ENCODE data around the gene PHACTR2. TPM values are rescaled to one million over a fixed set of nuclear protein-coding genes. Genes with fewer than 3 reads are reported as not detected.
"Not testable (repeated sequence)": the region's sequence is repeated elsewhere in the genome, so short reads cannot be mapped to it uniquely, and the experiment has no call there.

Gene PHACTR2
- total RNA-seq, 2 donors from 2014 or later, result 164 to 222 TPM

- H3K9ac ChIP-seq (ENCODE audit: extremely low read depth, low read length, poor library complexity, severe bottlenecking), result no peak overlapping the region
- WGBS, 2 experiments (ENCODE audit: insufficient coverage in 1 of 2, insufficient read length in 1 of 2), result 86 to 100% methylated on average over 1 of the region's 2 CpGs
- Mint-ChIP-seq H3K36me3 (ENCODE audit: low read depth) (no peaks in the 10 kb centered on the region), H3K9me3 (peaks cover 16% of the 10 kb centered on the region), H3K4me1 (no peaks in the 10 kb centered on the region), H3K27me3 (ENCODE audit: insufficient read depth) (no peaks in the 10 kb centered on the region), H3K4me3 (no peak overlapping the region), H3K27ac (no peak overlapping the region)
- H3K36me3 ChIP-seq (ENCODE audit: control insufficient read depth, insufficient read depth, low read length), result no peaks in the 10 kb centered on the region
- no peak overlapping the region for H3K27ac ChIP-seq (ENCODE audit: low read depth, low read length)
- H3K9me3 ChIP-seq (ENCODE audit: control insufficient read depth, low read length), result peaks cover 21% of the 10 kb centered on the region
- H3K4me3 ChIP-seq (ENCODE audit: low read length), result no peak overlapping the region
- no peaks in the 10 kb centered on the region for H3K27me3 ChIP-seq (ENCODE audit: control insufficient read depth, insufficient read depth, low read length, poor library complexity, severe bottlenecking)
- no peak for DNase-seq
- no peak for TF ChIP-seq CTCF (conservative IDR thresholded peaks at IDR 0.05)
- H3K4me1 ChIP-seq (ENCODE audit: control insufficient read depth, insufficient read depth, low read length), result no peaks in the 10 kb centered on the region
Observed at GRCh38 chr6:143872201-143872600, 194.4 kb downstream of the PHACTR2 start.

GRCh38 chr6:143873600-143873999 lies 195.8 kb downstream of the PHACTR2 start:
- H3K4me1 ChIP-seq (ENCODE audit: control insufficient read depth, insufficient read depth, low read length); H3K27me3 ChIP-seq (ENCODE audit: control insufficient read depth, insufficient read depth, low read length, poor library complexity, severe bottlenecking); H3K4me1 Mint-ChIP-seq; H3K27me3 Mint-ChIP-seq (ENCODE audit: insufficient read depth); H3K9ac ChIP-seq (ENCODE audit: extremely low read depth, low read length, poor library complexity, severe bottlenecking); H3K4me3 Mint-ChIP-seq; H3K36me3 Mint-ChIP-seq (ENCODE audit: low read depth); H3K27ac ChIP-seq (ENCODE audit: low read depth, low read length); H3K4me3 ChIP-seq (ENCODE audit: low read length); DNase-seq; H3K27ac Mint-ChIP-seq; H3K36me3 ChIP-seq (ENCODE audit: control insufficient read depth, insufficient read depth, low read length): not testable (repeated sequence)
- H3K9me3 ChIP-seq (ENCODE audit: control insufficient read depth, low read length), result peaks cover 17% of the 10 kb centered on the region
- WGBS, 2 experiments (ENCODE audit: insufficient coverage in 1 of 2, insufficient read length in 1 of 2), result 94 to 98% methylated on average over 4 of the region's 4 CpGs
- H3K9me3 Mint-ChIP-seq, result peaks cover 26% of the 10 kb centered on the region

DNA sequence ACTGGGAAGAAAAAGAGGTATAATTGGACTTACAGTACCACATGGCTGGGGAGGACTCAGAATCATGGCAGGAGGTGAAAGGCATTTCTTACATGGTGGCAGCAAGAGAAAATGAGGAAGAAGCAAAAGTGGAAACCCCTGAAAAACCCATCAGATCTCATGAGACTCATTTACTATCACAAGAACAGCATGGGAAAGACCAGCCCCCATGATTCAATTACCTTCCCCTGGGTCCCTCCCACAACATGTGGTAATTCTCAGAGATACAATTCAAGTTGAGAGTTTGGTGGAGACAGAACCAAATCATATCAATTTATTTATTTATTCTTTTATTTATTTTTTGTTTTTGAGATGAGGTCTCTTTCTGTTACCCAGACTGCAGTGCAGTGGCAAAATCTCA lies 196.7 kb downstream of the PHACTR2 start:
- peaks cover 22% of the 10 kb centered on the region for H3K9me3 ChIP-seq (ENCODE audit: control insufficient read depth, low read length)
- not testable (repeated sequence) for H3K27ac ChIP-seq (ENCODE audit: low read depth, low read length); H3K4me3 Mint-ChIP-seq; H3K27ac Mint-ChIP-seq; H3K4me3 ChIP-seq (ENCODE audit: low read length); DNase-seq; H3K4me1 ChIP-seq (ENCODE audit: control insufficient read depth, insufficient read depth, low read length); H3K27me3 ChIP-seq (ENCODE audit: control insufficient read depth, insufficient read depth, low read length, poor library complexity, severe bottlenecking); H3K4me1 Mint-ChIP-seq; H3K27me3 Mint-ChIP-seq (ENCODE audit: insufficient read depth); H3K9ac ChIP-seq (ENCODE audit: extremely low read depth, low read length, poor library complexity, severe bottlenecking); H3K36me3 ChIP-seq (ENCODE audit: control insufficient read depth, insufficient read depth, low read length); H3K36me3 Mint-ChIP-seq (ENCODE audit: low read depth)
- H3K9me3 Mint-ChIP-seq, result peaks cover 34% of the 10 kb centered on the region

DNA sequence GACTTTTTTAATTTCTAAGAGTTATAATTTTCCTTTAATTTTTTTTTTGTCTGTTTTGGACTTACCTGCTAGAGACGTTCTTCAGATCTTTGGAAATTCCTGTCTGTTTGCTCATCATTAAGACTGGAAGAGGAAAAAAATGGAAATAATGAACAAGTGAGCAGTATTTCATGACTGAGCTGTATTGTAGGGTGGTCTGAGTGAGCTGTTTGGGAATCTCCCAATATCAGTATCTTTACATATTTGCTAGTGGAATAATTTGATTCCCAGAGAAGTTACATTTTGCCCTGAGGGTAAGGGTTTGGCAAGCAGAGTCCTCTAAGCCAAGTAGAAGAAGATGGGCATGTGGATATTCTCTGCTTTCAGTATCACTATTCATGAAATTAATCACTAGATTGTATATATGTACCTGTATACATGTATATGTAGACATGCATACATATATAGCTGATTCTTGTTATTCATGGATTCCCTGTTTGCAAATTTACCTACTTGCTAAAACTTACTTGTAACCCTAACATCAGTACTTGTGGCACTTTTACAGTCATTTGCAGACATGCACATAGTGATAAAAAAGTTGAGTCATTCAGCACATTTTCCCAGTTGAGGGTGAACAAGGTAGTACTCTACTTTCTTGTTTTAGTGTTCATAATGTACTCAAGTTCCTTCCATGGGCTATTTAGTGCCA lies 200.0 kb downstream of the PHACTR2 start:
- H3K9ac ChIP-seq (ENCODE audit: extremely low read depth, low read length, poor library complexity, severe bottlenecking), result no peak overlapping the region
- H3K27ac Mint-ChIP-seq, result no peak overlapping the region
- H3K4me1 ChIP-seq (ENCODE audit: control insufficient read depth, insufficient read depth, low read length), result no peaks in the 10 kb centered on the region
- no peaks in the 10 kb centered on the region for H3K36me3 ChIP-seq (ENCODE audit: control insufficient read depth, insufficient read depth, low read length)
- TF ChIP-seq CTCF (conservative IDR thresholded peaks at IDR 0.05), result no peak
- H3K27ac ChIP-seq (ENCODE audit: low read depth, low read length), result no peak overlapping the region
- H3K9me3 ChIP-seq (ENCODE audit: control insufficient read depth, low read length), result peaks cover 22% of the 10 kb centered on the region
- peaks cover 34% of the 10 kb centered on the region for H3K9me3 Mint-ChIP-seq
- H3K36me3 Mint-ChIP-seq (ENCODE audit: low read depth), result no peaks in the 10 kb centered on the region
- 93 to 100% methylated on average over 1 of the region's 1 CpG for WGBS, 2 experiments (ENCODE audit: insufficient coverage in 1 of 2, insufficient read length in 1 of 2)
- no peak for DNase-seq
- peaks cover 4% of the 10 kb centered on the region for H3K4me1 Mint-ChIP-seq
- no peaks in the 10 kb centered on the region for H3K27me3 ChIP-seq (ENCODE audit: control insufficient read depth, insufficient read depth, low read length, poor library complexity, severe bottlenecking)
- H3K27me3 Mint-ChIP-seq (ENCODE audit: insufficient read depth), result no peaks in the 10 kb centered on the region
- no peak overlapping the region for H3K4me3 Mint-ChIP-seq
- no peak overlapping the region for H3K4me3 ChIP-seq (ENCODE audit: low read length)

Measured in endodermal cell (in vitro differentiated cells).